ENCODE results near the gene SCAF8. TPM values are rescaled to one million over a fixed set of nuclear protein-coding genes. Genes with fewer than 3 reads are reported as not detected.

The SCAF8 gene, protein sequence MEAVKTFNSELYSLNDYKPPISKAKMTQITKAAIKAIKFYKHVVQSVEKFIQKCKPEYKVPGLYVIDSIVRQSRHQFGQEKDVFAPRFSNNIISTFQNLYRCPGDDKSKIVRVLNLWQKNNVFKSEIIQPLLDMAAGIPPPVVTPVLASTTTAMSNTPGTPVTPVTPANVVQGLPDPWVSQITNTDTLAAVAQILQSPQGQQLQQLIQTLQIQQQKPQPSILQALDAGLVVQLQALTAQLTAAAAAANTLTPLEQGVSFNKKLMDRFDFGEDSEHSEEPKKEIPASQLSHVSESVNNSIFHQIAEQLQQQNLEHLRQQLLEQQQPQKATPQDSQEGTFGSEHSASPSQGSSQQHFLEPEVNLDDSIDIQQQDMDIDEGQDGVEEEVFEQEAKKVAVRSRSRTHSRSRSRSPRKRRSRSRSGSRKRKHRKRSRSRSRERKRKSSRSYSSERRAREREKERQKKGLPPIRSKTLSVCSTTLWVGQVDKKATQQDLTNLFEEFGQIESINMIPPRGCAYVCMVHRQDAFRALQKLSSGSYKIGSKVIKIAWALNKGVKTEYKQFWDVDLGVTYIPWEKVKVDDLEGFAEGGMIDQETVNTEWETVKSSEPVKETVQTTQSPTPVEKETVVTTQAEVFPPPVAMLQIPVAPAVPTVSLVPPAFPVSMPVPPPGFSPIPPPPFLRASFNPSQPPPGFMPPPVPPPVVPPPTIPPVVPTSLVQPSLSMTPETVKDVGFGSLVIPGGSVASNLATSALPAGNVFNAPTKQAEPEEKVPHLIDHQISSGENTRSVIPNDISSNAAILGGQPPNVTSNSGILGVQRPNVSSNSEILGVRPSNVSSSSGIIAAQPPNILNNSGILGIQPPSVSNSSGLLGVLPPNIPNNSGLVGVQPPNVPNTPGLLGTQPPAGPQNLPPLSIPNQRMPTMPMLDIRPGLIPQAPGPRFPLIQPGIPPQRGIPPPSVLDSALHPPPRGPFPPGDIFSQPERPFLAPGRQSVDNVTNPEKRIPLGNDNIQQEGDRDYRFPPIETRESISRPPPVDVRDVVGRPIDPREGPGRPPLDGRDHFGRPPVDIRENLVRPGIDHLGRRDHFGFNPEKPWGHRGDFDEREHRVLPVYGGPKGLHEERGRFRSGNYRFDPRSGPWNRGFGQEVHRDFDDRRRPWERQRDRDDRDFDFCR (N-terminal part only)
- total RNA-seq (10 to 100 TPM; 40.1 to 49.0 (median 46.2) TPM), polyA plus RNA-seq (10 to 100 TPM in 2 of 3 donors, 1 to 10 TPM in 1; 9.5 to 16.9 (median 10.5) TPM)
- long read RNA-seq, donor 1, full-length matches to known transcripts = 1 of 7 reads
- long read RNA-seq, donor 1, partial matches to known transcripts = 5 of 7 reads
- long read RNA-seq, donor 1, other reads (novel, unspliced or antisense) = 1 of 7 reads
- long read RNA-seq, donor 2, full-length matches to known transcripts = 2 of 18 reads
- long read RNA-seq, donor 2, partial matches to known transcripts = 11 of 18 reads
- long read RNA-seq, donor 2, other reads (novel, unspliced or antisense) = 5 of 18 reads

DNA sequence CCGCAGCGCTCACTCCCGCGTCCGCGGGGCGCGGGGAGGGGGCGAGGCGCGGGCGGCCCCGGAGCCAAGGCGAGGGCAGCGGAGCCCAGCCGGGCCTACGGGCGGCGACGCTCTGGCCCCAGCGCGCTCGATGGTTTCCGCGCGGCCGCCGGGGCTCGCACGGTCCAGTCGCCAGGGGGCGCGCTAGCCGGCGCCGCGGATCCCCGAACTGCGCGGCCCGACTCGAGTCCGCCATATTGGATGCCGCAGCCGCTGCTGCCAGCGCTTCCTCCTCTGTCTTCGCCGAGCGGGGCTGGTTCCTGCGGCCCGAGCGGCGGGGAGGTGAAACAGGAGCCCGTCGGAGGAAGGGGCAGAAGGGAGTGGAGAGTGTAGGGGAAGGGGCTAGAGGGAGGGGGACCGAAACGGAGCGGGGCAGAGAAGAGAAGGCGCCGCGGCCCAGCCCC is at the start of gene SCAF8:
Gene SCAF8 (plus strand): TSS at position 234 of the 443 bp plus-strand sequence. CDS start 485 bp downstream, outside the sequence.
- TF ChIP-seq, protein P1, sequence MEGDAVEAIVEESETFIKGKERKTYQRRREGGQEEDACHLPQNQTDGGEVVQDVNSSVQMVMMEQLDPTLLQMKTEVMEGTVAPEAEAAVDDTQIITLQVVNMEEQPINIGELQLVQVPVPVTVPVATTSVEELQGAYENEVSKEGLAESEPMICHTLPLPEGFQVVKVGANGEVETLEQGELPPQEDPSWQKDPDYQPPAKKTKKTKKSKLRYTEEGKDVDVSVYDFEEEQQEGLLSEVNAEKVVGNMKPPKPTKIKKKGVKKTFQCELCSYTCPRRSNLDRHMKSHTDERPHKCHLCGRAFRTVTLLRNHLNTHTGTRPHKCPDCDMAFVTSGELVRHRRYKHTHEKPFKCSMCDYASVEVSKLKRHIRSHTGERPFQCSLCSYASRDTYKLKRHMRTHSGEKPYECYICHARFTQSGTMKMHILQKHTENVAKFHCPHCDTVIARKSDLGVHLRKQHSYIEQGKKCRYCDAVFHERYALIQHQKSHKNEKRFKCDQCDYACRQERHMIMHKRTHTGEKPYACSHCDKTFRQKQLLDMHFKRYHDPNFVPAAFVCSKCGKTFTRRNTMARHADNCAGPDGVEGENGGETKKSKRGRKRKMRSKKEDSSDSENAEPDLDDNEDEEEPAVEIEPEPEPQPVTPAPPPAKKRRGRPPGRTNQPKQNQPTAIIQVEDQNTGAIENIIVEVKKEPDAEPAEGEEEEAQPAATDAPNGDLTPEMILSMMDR (IDR thresholded peaks at IDR 0.05) = peak; percentile 91
- intact Hi-C loops (cut with DNase I) = loop anchor here (5.0 kb wide), 3 partner anchors 34 to 74 kb away; no protein-coding TSS in a partner anchor
- no peaks in the 10 kb centered on the region for H3K27me3 ChIP-seq (ENCODE audit: insufficient read depth in 3 of 3, low read length in 2 of 3)
- peaks cover 0 to 5% of the 10 kb centered on the region in 2 donors for H3K36me3 ChIP-seq (ENCODE audit: insufficient read depth in 1 of 2, low read depth in 1 of 2)
- peak; percentile 87 to 93 for DNase-seq
- 0 to 1% (median 0%) methylated on average over 31 to 61 of the region's 61 CpGs for WGBS, 3 donors
- no peaks in the 10 kb centered on the region for H3K9me3 ChIP-seq
- peak within 1 kb of the TSS; percentile 100 for H3K27ac ChIP-seq
- H3K4me3 ChIP-seq = peak within 1 kb of the TSS; percentile 97
- peaks cover 44% of the 10 kb centered on the region for H3K4me1 ChIP-seq
- ATAC-seq = peak; percentile 83 to 89 (median 84)

DNA sequence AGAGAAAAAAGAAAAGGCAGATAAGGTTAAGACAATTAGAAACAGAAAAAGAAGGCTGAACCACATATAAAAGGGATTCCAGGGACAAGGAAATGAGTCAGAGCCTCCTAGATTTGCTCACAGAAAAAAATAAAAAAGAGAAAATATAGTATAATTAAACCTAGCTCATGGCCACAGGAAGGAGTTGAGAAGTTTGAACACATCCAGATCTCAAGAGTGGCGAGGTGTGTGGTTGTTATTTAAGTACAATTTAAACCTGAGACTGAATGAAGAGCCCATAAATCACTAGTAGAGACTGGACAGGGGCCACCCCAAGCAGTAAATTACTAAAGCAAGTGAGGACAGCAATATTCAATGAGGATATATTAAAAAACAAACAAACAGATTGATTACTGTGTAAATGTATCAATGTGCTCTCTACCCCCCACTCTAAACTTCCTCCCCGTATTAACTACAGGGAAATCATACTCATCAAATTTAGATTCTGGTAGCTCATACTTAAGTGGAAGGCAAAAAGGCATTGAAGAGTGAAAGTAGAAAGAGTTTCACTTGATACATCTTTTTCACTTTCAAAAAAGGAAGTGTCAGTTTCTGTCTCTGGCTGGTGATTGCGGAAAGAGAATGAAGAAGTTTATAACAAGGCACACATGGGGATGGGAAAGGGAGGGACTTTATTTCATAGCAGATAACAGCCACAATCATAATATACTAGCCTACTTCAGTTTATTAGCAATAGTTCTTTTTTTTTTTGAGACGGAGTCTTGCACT is 49.3 kb upstream of the SCAF8 start:
- intact Hi-C loops (cut with DNase I) = no loop called here
- Histone ChIP-seq H3K4me3 (no peak overlapping the region), H3K36me3 (ENCODE audit: insufficient read depth in 1 of 2, low read depth in 1 of 2) (no peaks in the 10 kb centered on the region), H3K4me1 (no peaks in the 10 kb centered on the region), H3K27ac (no peak overlapping the region), H3K27me3 (ENCODE audit: insufficient read depth in 3 of 3, low read length in 2 of 3) (peaks cover 0 to 2% (median 0%) of the 10 kb centered on the region in 3 donors), H3K9me3 (no peaks in the 10 kb centered on the region)
- TF ChIP-seq, protein P1 (IDR thresholded peaks at IDR 0.05) = no peak
- 50 to 63% (median 54%) methylated on average over 4 of the region's 4 CpGs for WGBS, 3 donors
- ATAC-seq = no peak
- no peak for DNase-seq

DNA sequence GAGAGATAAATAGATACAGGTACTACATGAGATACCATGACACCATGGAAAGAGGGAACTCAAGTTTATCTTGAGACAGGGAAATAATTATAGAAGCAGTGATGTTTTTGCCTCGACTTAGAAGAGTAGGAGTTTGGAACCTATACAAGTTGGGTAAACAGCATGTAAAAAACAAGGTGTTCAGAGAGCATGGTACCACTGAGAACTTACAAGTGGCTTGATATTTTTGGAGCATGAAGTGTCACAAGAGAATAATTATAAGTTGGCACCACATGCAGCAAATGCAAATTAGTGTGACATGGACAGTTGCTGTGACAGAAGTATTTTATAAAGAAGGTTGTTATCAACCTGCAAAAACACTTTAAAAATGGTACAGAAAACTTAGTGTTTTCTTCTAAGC is 47.1 kb upstream of the SCAF8 start:
- ATAC-seq (no peak), DNase-seq (no peak)
- H3K27me3 ChIP-seq (ENCODE audit: insufficient read depth in 3 of 3, low read length in 2 of 3) = peaks cover 0 to 2% (median 0%) of the 10 kb centered on the region in 3 donors
- intact Hi-C loops (cut with DNase I) = no loop called here
- H3K9me3 ChIP-seq = no peaks in the 10 kb centered on the region
- WGBS, 3 donors = 71 to 88% (median 73%) methylated on average over 1 of the region's 1 CpG
- no peak overlapping the region for H3K27ac ChIP-seq
- H3K4me3 ChIP-seq = no peak overlapping the region
- TF ChIP-seq, protein P1 (IDR thresholded peaks at IDR 0.05) = no peak
- no peaks in the 10 kb centered on the region for H3K36me3 ChIP-seq (ENCODE audit: insufficient read depth in 1 of 2, low read depth in 1 of 2)
- no peaks in the 10 kb centered on the region for H3K4me1 ChIP-seq
